Measurements from ENCODE around the gene CTNND2. TPM values are rescaled to one million over a fixed set of nuclear protein-coding genes. Genes with fewer than 3 reads are reported as not detected.
A peak's percentile ranks its signal among the peaks of the same experiment; 100 is the strongest.

The CTNND2 gene
- total RNA-seq, 1 experiment from 2014 or later, result 7.0 TPM

DNA sequence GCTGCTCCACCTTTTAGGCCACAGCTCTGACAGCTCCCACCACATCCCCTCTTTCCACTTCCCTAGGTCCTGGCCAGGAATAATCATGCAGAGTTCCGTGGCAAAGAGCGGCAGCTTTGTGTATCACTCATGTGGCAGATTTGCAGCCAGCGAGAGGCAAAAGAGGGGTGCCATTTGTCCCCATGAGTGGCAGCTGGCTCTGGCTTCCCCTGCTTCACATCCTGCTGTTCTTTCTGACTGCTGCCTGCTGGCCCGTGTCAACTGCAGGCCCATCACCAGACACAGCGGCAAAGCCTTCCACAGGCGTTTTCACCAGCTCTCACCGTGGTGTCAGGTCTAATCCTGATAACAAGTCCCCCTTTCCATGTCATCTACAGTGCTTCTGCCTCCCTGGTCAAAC is 712.6 kb downstream of the CTNND2 start:
- no peaks in the 10 kb centered on the region for H3K79me2 ChIP-seq (ENCODE audit: insufficient read depth, low read length)
- H2BK15ac ChIP-seq (ENCODE audit: low read depth, low read length), result no peak overlapping the region
- no peak overlapping the region for H2AK5ac ChIP-seq (ENCODE audit: insufficient read length, low read length)
- H3K27ac ChIP-seq (ENCODE audit: insufficient read length, low read depth, low read length), result no peak overlapping the region
- peaks cover 0 to 2% of the 10 kb centered on the region in 2 experiments; a peak in 2 of 5 replicates for H3K9me3 Mint-ChIP-seq
- H3K18ac ChIP-seq (ENCODE audit: insufficient read length, low read depth, low read length), result no peak overlapping the region
- no peaks in the 10 kb centered on the region for H4K20me1 ChIP-seq (ENCODE audit: control insufficient read depth, insufficient read depth, insufficient read length)
- DNase-seq, result no peak
- H3K23ac ChIP-seq (ENCODE audit: insufficient read length, low read depth, low read length), result no peak overlapping the region
- no peak overlapping the region for H4K91ac ChIP-seq (ENCODE audit: insufficient read length, low read depth, low read length)
- H3K36me3 Mint-ChIP-seq (ENCODE audit: insufficient read depth in 1 of 3, low read depth in 3 of 3), result no peaks in the 10 kb centered on the region; a peak in 1 of 7 replicates
- H3K4me3 Mint-ChIP-seq, result no peak overlapping the region
- no peak overlapping the region for H3K4me2 ChIP-seq (ENCODE audit: insufficient read depth, insufficient read length, low read length)
- H4K5ac ChIP-seq (ENCODE audit: insufficient read length, low read depth, low read length), result no peak overlapping the region
- no peaks in the 10 kb centered on the region for H3K27me3 ChIP-seq (ENCODE audit: insufficient read depth, low read length)
- H2AFZ ChIP-seq (ENCODE audit: low read length), result no peak overlapping the region
- H3T11ph ChIP-seq (ENCODE audit: low read length), result no peak overlapping the region
- H3K27me3 Mint-ChIP-seq (ENCODE audit: low read depth), result no peaks in the 10 kb centered on the region; the same call in none of the 2 replicates
- no peak overlapping the region for H2BK5ac ChIP-seq (ENCODE audit: insufficient read length, low read length)
- no peak overlapping the region for H3K56ac ChIP-seq (ENCODE audit: insufficient read length, low read depth, low read length)
- H3K9me3 ChIP-seq (ENCODE audit: control insufficient read depth, low read depth, low read length), result no peaks in the 10 kb centered on the region
- H2BK12ac ChIP-seq (ENCODE audit: insufficient read length, low read depth, low read length), result no peak overlapping the region
- H3K27ac Mint-ChIP-seq, result peak overlapping the region in 1 of 3 experiments; percentile 35; a peak in 2 of 7 replicates
- no peaks in the 10 kb centered on the region for H3K79me1 ChIP-seq (ENCODE audit: insufficient read depth, low read depth, low read length, poor library complexity, severe bottlenecking)
- H3K14ac ChIP-seq (ENCODE audit: insufficient read depth, low read length), result no peak overlapping the region
- H4K8ac ChIP-seq (replicated peaks; ENCODE audit: insufficient read length, low read depth, low read length), result no peak overlapping the region
- no peak overlapping the region for H3K4ac ChIP-seq (ENCODE audit: low read depth, low read length)
- no peak overlapping the region for H3K9ac ChIP-seq (ENCODE audit: extremely low read depth, insufficient read length, low read length)
- no peak overlapping the region for H2BK120ac ChIP-seq (ENCODE audit: low read depth, low read length, poor library complexity, severe bottlenecking)
- WGBS (ENCODE audit: extremely low coverage, insufficient read length, low lambda C conversion rate), result no CpG with 5 or more reads among the region's 7 CpGs
- TF ChIP-seq, protein P1, sequence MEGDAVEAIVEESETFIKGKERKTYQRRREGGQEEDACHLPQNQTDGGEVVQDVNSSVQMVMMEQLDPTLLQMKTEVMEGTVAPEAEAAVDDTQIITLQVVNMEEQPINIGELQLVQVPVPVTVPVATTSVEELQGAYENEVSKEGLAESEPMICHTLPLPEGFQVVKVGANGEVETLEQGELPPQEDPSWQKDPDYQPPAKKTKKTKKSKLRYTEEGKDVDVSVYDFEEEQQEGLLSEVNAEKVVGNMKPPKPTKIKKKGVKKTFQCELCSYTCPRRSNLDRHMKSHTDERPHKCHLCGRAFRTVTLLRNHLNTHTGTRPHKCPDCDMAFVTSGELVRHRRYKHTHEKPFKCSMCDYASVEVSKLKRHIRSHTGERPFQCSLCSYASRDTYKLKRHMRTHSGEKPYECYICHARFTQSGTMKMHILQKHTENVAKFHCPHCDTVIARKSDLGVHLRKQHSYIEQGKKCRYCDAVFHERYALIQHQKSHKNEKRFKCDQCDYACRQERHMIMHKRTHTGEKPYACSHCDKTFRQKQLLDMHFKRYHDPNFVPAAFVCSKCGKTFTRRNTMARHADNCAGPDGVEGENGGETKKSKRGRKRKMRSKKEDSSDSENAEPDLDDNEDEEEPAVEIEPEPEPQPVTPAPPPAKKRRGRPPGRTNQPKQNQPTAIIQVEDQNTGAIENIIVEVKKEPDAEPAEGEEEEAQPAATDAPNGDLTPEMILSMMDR (conservative IDR thresholded peaks at IDR 0.05), result no peak
- H3K4me1 Mint-ChIP-seq, result no peaks in the 10 kb centered on the region
- no peak overlapping the region for H2BK20ac ChIP-seq (ENCODE audit: low read depth, low read length, poor library complexity, severe bottlenecking)
- no peaks in the 10 kb centered on the region for H3K23me2 ChIP-seq (ENCODE audit: insufficient read length, low read depth, low read length, poor library complexity, severe bottlenecking)
- no peaks in the 10 kb centered on the region for H3K4me1 ChIP-seq (ENCODE audit: insufficient read depth, low read length)
